NCI-H187 (cell line): ENCODE data around the gene CSNK1G2.

Experiments
- DNase-seq, 2 experiments: peaks; one replicate each; lab custom pipeline; 2025; lab: John Stamatoyannopoulos, UW

CSNK1G2 gene

GRCh38 chr19:1941146-1942077 lies at the start of gene CSNK1G2:
CSNK1G2 (plus strand) TSS chr19:1941172; CDS start chr19:1969773, 28,601 bp downstream.
- no peak for DNase-seq

- no peak for DNase-seq
Measured at GRCh38 chr19:1893791-1894190, 47.2 kb upstream of the CSNK1G2 start.

GRCh38 chr19:1896508-1896907 lies 44.5 kb upstream of the CSNK1G2 start:
- no peak for DNase-seq

GRCh38 chr19:1901940-1902404 lies 39.0 kb upstream of the CSNK1G2 start:
- no peak for DNase-seq

- no peak for DNase-seq
Measured at GRCh38 chr19:1902923-1903322, 38.0 kb upstream of the CSNK1G2 start.

GRCh38 chr19:1904860-1905109 lies 36.2 kb upstream of the CSNK1G2 start:
- DNase-seq = no peak

GRCh38 chr19:1905110-1905862 lies 35.7 kb upstream of the CSNK1G2 start, which contains the start of the genes ADAT3 and SCAMP4:
ADAT3 (plus strand) TSS chr19:1905399; CDS start chr19:1912048, 6,649 bp downstream.
SCAMP4 (plus strand) TSS chr19:1905399; CDS start chr19:1915020, 9,621 bp downstream.
- peak; percentile 95 to 99 for DNase-seq

GRCh38 chr19:1905863-1906375 lies 35.1 kb upstream of the CSNK1G2 start:
- no peak for DNase-seq

GRCh38 chr19:1906985-1907562 lies 33.9 kb upstream of the CSNK1G2 start:
- DNase-seq = no peak

GRCh38 chr19:1907563-1908363 lies 33.2 kb upstream of the CSNK1G2 start:
- DNase-seq = no peak

- DNase-seq = no peak
Measured at GRCh38 chr19:1908364-1908678, 32.7 kb upstream of the CSNK1G2 start.

GRCh38 chr19:1909761-1910080 lies 31.3 kb upstream of the CSNK1G2 start:
- no peak for DNase-seq

- DNase-seq = no peak
Measured at GRCh38 chr19:1910177-1910576, 30.8 kb upstream of the CSNK1G2 start.

GRCh38 chr19:1911098-1911497 lies 29.9 kb upstream of the CSNK1G2 start:
- no peak for DNase-seq

- DNase-seq = no peak
Measured at GRCh38 chr19:1911995-1912394, 29.0 kb upstream of the CSNK1G2 start.

- no peak for DNase-seq
Measured at GRCh38 chr19:1912760-1913505, 28.0 kb upstream of the CSNK1G2 start.

- DNase-seq = no peak
Measured at GRCh38 chr19:1913781-1914577, 27.0 kb upstream of the CSNK1G2 start.

- no peak for DNase-seq
Measured at GRCh38 chr19:1914826-1915341, 26.1 kb upstream of the CSNK1G2 start.

- DNase-seq = no peak
Measured at GRCh38 chr19:1917146-1917545, 23.8 kb upstream of the CSNK1G2 start.

- no peak for DNase-seq
Measured at GRCh38 chr19:1917926-1918325, 23.0 kb upstream of the CSNK1G2 start.
